Gastrocnemius medialis (tissue), 4 donors: ENCODE results near the gene INPP4A.

Source experiments
- CTCF ChIP-seq, 5 experiments: fragments of 450-650 bp in 3 of 5; fragments of 200-600 bp in 2 of 5; sonication (generic) in 2 of 5; IDR thresholded peaks in 4 of 5; conservative IDR thresholded peaks in 1 of 5; 1 replicate in 4 of 5; 2 replicates in 1 of 5; pipeline ENCODE4 v1.5.1; 2016 to 2019; ENCODE audit warnings: antibody characterized with exemption in 5 of 5, mild to moderate bottlenecking in 3 of 5, moderate library complexity in 3 of 5
- POLR2A ChIP-seq, 2 donors: fragments of 450-650 bp; IDR thresholded peaks; one replicate each; pipeline ENCODE4 v1.6.1; 2017; ENCODE audit warnings: antibody characterized with exemption in 2 of 2, mild to moderate bottlenecking in 2 of 2, moderate library complexity in 2 of 2

- no peak for TF ChIP-seq CTCF (IDR thresholded peaks at IDR 0.05 in 4 of 5, conservative IDR thresholded peaks at IDR 0.05 in 1 of 5)
- no peak for TF ChIP-seq POLR2A (IDR thresholded peaks at IDR 0.05)
Observed at GRCh38 chr2:98445177-98445682, 572 bp downstream of the INPP4A start.
